ENCODE results near the gene COPS7A.

DNA sequence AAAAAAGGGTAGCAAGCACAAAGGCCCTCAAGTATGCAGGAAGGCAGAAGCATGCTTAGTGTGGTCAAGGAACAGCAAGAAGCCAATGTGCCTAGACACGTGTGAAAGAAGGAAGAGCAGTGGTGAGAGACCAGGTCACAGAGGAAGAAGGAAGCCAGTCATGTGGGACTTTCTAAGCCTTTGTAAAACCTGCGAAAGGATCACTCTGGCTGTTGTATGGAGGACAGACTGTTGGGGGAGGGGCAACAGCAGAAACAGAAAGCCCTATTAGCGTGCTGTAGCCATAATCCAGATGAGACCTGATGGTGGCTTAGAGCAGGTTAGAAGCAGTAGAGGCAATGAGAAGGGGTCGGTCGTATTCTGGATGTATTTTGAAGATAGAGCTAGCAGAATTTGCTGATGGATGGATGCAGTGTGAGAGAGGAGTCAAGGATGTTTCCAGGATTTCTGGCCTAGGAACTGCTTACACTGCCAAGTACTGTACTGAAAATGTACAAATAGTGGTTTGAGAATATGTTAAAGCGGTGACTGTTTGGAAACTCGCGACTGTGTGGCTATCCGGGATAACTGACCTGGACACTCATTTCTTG is 34.8 kb downstream of the COPS7A start:
- no peak for TF ChIP-seq EZH2 (IDR thresholded peaks at IDR 0.05; ENCODE audit: low read length, unreplicated experiment)
- TF ChIP-seq, protein P1, sequence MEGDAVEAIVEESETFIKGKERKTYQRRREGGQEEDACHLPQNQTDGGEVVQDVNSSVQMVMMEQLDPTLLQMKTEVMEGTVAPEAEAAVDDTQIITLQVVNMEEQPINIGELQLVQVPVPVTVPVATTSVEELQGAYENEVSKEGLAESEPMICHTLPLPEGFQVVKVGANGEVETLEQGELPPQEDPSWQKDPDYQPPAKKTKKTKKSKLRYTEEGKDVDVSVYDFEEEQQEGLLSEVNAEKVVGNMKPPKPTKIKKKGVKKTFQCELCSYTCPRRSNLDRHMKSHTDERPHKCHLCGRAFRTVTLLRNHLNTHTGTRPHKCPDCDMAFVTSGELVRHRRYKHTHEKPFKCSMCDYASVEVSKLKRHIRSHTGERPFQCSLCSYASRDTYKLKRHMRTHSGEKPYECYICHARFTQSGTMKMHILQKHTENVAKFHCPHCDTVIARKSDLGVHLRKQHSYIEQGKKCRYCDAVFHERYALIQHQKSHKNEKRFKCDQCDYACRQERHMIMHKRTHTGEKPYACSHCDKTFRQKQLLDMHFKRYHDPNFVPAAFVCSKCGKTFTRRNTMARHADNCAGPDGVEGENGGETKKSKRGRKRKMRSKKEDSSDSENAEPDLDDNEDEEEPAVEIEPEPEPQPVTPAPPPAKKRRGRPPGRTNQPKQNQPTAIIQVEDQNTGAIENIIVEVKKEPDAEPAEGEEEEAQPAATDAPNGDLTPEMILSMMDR (conservative IDR thresholded peaks at IDR 0.05; ENCODE audit: low read depth, low read length): no peak
- TF ChIP-seq EZH2phosphoT487 (IDR thresholded peaks at IDR 0.05; ENCODE audit: borderline replicate concordance, low read length): no peak

All from PC-3 (cell line).